Measurements from ENCODE around the gene ZCCHC17. TPM values are rescaled to one million over a fixed set of nuclear protein-coding genes. Genes with fewer than 3 reads are reported as not detected.
"Not testable (repeated sequence)": the region's sequence is repeated elsewhere in the genome, so short reads cannot be mapped to it uniquely, and the experiment has no call there.

Gene ZCCHC17
- total and polyA plus RNA-seq, 7 donors, result 9.6 to 48.8 (median 16.4) TPM

GRCh38 chr1:31264790-31265386 lies 31.9 kb upstream of the ZCCHC17 start:
- 32 to 48% (median 34%) methylated on average over 1 of the region's 1 CpG for WGBS, 3 donors
- Histone ChIP-seq H3K36me3 (ENCODE audit: insufficient read depth in 1 of 2, low read depth in 1 of 2) (peaks cover 13 to 69% of the 10 kb centered on the region in 2 donors), H3K27ac (peak overlapping the region; percentile 68), H3K9me3 (no peaks in the 10 kb centered on the region), H3K27me3 (ENCODE audit: insufficient read depth in 3 of 3, low read length in 2 of 3) (no peaks in the 10 kb centered on the region), H3K4me1 (peaks cover 27% of the 10 kb centered on the region), H3K4me3 (no peak overlapping the region)
- DNase-seq, result no peak
- TF ChIP-seq CTCF (IDR thresholded peaks at IDR 0.05), result no peak
- intact Hi-C loops (cut with DNase I), result no loop called here
- peak; percentile 49 to 82 (median 73) for ATAC-seq

- intact Hi-C loops (cut with DNase I), result loop anchor here in 1 of 2 donors (1.0 kb wide), 1 partner anchor 14 kb away; no protein-coding TSS in a partner anchor
- peaks cover 17 to 69% of the 10 kb centered on the region in 2 donors for H3K36me3 ChIP-seq (ENCODE audit: insufficient read depth in 1 of 2, low read depth in 1 of 2)
- H3K9me3 ChIP-seq, result no peaks in the 10 kb centered on the region
- ATAC-seq, result peak; percentile 58 to 74 (median 67)
- no peak for DNase-seq
- no peaks in the 10 kb centered on the region for H3K27me3 ChIP-seq (ENCODE audit: insufficient read depth in 3 of 3, low read length in 2 of 3)
- WGBS, 3 donors, result 32 to 53% (median 42%) methylated on average over 2 of the region's 2 CpGs
- peaks cover 23% of the 10 kb centered on the region for H3K4me1 ChIP-seq
- H3K4me3 ChIP-seq, result no peak overlapping the region
- peak overlapping the region; percentile 68 for H3K27ac ChIP-seq
- TF ChIP-seq CTCF (IDR thresholded peaks at IDR 0.05), result no peak
Measured at GRCh38 chr1:31266547-31266946, 30.3 kb upstream of the ZCCHC17 start.

- H3K27me3 ChIP-seq (ENCODE audit: insufficient read depth in 3 of 3, low read length in 2 of 3), result no peaks in the 10 kb centered on the region
- 42 to 54% (median 52%) methylated on average over 3 of the region's 3 CpGs for WGBS, 3 donors
- H3K4me1 ChIP-seq, result no peaks in the 10 kb centered on the region
- ATAC-seq (peak in 2 of 4 donors; percentile 59 to 73), DNase-seq (no peak)
- peaks cover 17 to 92% of the 10 kb centered on the region in 2 donors for H3K36me3 ChIP-seq (ENCODE audit: insufficient read depth in 1 of 2, low read depth in 1 of 2)
- no peaks in the 10 kb centered on the region for H3K9me3 ChIP-seq
- no peak overlapping the region for H3K4me3 ChIP-seq
- intact Hi-C loops (cut with DNase I), result no loop called here
- no peak overlapping the region for H3K27ac ChIP-seq
- TF ChIP-seq CTCF (IDR thresholded peaks at IDR 0.05), result no peak
Measured at GRCh38 chr1:31272369-31272768, 24.5 kb upstream of the ZCCHC17 start.

- intact Hi-C loops (cut with DNase I), result no loop called here
- WGBS, 3 donors, result 72 to 85% (median 72%) methylated on average over 2 of the region's 2 CpGs
- ATAC-seq (no peak), DNase-seq (no peak)
- H3K27ac ChIP-seq, result no peak overlapping the region
- no peaks in the 10 kb centered on the region for H3K9me3 ChIP-seq
- H3K36me3 ChIP-seq (ENCODE audit: insufficient read depth in 1 of 2, low read depth in 1 of 2), result peaks cover 17 to 92% of the 10 kb centered on the region in 2 donors
- H3K4me3 ChIP-seq, result no peak overlapping the region
- no peaks in the 10 kb centered on the region for H3K27me3 ChIP-seq (ENCODE audit: insufficient read depth in 3 of 3, low read length in 2 of 3)
- TF ChIP-seq CTCF (IDR thresholded peaks at IDR 0.05), result no peak
- H3K4me1 ChIP-seq, result no peaks in the 10 kb centered on the region
Measured at GRCh38 chr1:31273619-31274018, 23.2 kb upstream of the ZCCHC17 start.

GRCh38 chr1:31282426-31282825 lies 14.4 kb upstream of the ZCCHC17 start:
- H3K27me3 ChIP-seq (ENCODE audit: insufficient read depth in 3 of 3, low read length in 2 of 3); H3K4me3 ChIP-seq; H3K4me1 ChIP-seq; intact Hi-C loops (cut with DNase I); DNase-seq; H3K27ac ChIP-seq; ATAC-seq; H3K9me3 ChIP-seq: not testable (repeated sequence)
- H3K36me3 ChIP-seq (ENCODE audit: insufficient read depth in 1 of 2, low read depth in 1 of 2), result peaks cover 0 to 94% of the 10 kb centered on the region in 2 donors
- 95 to 98% (median 97%) methylated on average over 9 of the region's 9 CpGs for WGBS, 3 donors

GRCh38 chr1:31287791-31288190 lies 9.0 kb upstream of the ZCCHC17 start:
- H3K36me3 ChIP-seq (ENCODE audit: insufficient read depth in 1 of 2, low read depth in 1 of 2), result peaks cover 5 to 94% of the 10 kb centered on the region in 2 donors
- ATAC-seq; H3K9me3 ChIP-seq; H3K27me3 ChIP-seq (ENCODE audit: insufficient read depth in 3 of 3, low read length in 2 of 3); H3K4me1 ChIP-seq; H3K4me3 ChIP-seq; intact Hi-C loops (cut with DNase I); DNase-seq; H3K27ac ChIP-seq: not testable (repeated sequence)
- WGBS, 3 donors, result 93 to 99% (median 97%) methylated on average over 4 of the region's 4 CpGs

Measured in psoas muscle (tissue), 8 donors.